NCI-H187 (cell line): ENCODE results near the gene CADPS.

Experiments
- DNase-seq, 2 experiments: peaks; one replicate each; lab custom pipeline; 2025; lab: John Stamatoyannopoulos, UW

The CADPS gene

DNA sequence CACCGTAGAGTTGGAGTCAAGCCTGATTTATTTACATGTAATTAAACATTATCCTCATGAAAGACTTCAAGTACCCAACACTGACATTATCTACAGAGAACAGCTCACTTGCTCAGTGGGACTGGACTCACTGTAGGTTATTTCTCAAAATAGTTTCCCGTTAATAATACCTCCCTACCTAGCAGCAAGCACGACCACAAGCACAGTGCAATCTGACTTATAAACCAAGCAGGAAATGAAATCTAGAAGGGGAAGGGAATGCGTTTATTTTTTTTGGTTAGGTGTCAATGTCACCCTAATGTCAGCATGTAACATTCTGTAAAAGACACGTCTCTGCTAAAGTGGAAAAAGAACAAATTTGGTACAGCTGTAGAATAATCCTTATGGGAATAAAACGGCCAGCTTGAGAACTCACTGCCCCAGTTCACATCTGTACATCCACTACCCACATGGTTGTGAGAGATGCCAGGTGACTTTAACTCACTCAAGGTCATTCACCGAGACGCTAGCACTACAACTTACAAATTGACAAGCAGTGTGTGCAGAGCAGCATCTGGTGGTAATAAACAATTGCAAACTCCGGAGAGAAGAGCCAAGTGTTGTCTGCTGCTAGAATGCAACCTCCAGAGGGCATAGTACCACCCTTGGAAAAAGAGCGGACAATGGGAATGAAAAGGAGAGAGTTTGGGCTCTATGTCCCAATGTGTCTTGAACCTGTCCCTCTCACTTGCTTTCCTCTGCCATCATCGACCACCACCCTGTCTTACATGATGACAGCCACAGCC lies 242.5 kb downstream of the CADPS start:
- DNase-seq: no peak

DNA sequence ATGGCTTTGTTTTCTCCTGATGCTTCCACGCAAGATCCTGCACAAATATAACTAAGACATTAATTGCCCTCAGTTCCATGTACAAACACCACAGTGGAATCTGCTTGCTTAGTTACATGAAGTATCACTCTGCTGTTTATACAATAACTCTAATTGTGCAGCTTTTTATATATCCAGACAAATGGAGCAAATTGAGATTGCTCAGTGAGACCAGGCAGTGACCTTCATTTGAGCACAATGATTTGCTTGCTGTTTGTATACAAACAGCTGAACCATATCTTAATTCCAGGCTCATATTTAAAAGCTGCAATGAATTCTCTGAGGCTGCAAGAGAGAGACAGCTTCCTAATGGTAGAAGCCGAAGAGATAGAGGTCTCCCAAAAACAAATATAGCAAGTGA lies 243.7 kb downstream of the CADPS start:
- no peak for DNase-seq

DNA sequence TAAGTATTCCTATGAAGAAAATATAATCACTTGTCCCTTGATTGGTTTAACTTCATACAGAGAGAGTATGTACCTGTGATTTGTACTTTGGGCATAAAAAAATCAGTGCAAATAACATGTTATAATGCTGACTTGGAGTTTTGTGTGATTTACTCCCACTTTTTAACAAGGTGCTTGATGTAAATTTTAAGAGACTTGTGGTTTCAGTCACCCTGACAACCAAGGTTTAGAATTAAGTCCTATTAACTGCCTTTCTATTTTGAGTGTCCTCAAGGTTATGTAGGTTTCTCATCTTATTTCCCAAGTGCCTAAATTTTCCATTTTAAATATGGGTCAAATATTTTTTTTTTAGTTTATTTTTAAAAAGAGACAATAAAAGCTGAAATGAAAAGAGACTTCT lies 244.6 kb downstream of the CADPS start:
- DNase-seq: no peak

DNA sequence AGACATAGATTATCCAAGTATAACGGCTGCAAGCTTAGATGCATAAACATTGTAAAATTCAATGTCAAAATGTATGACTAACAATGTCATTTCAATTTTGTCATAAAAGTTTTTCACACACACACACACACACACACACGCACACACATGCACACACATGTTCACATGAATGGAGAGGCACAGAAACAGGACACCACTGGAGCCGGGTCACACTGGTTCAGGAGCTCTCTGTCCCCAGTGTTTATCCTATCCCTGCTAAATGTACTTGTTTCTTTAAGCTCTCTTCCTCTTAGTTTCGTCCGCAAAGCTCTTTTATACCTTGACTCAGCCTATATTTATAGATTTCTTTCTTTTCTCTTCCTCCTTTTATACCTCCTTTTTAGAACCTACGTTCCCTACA lies 249.9 kb downstream of the CADPS start:
- DNase-seq: no peak

DNA sequence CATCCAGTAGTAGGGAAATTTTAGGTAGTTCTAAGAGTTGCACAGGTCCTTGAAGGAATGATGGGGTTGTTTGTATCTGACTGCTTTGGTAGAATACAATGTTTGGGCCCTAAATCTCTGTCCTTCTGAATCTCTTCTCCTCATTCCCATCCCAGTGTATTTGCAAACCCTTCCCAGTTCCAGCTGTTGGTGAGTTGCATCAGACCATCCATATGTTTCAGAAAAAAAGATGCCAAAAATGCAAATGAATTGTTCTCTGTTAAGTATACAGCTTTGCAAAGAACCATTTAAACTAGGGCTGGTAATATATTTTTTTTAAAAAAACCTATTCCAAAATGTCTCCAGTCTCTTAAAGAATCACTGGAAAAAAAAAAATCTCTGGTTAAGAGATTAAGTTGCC lies 251.0 kb downstream of the CADPS start:
- DNase-seq: no peak

DNA sequence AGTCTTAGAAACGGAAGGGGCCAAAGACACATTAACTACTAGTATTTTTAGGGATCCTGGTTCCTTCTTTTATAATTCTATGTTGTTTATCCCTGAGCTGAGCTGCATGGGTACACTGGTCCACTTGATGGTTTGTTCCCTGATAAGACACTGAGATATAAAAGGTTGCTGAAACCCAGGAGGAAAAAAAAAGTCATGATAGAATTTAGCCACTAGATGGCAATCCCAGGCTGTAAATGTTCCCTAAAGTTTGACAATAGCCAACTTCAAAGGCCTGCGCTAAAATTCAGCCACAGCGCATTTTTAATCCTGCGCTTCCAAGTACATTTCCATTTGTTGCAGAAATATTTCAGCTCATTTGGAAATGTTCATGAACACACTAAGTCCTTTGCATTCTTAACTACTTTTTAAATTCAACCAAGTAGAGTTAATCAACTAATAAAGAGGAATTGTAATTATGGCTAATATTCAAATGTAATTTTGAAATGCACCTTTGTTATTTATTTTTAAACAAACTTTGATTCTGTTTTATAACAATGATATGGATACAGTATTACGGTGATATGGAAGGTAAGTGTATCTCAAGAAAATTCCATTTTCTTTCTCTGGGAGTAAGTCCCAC lies 252.6 kb downstream of the CADPS start:
- peak in 1 of 2 experiments; percentile 10 for DNase-seq

DNA sequence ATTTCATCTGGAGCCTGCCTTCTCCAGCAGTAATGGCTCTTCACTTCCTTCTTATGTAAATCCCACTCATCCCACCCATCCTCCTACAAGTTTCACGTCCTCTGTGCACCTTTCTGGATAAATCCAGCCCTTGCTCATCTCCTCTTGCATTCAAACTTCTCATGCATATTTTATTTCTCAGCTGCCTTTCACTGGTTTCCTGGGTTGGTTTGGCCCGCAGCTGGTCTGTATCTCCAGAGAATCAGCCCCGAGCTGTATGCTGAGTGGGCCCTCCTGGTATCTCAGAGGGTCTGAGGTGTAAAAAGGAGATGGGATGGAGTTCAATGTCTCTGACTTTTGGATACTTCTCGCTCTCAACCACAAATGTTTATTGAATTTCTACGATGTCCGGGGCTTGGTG lies 253.3 kb downstream of the CADPS start:
- DNase-seq: no peak

DNA sequence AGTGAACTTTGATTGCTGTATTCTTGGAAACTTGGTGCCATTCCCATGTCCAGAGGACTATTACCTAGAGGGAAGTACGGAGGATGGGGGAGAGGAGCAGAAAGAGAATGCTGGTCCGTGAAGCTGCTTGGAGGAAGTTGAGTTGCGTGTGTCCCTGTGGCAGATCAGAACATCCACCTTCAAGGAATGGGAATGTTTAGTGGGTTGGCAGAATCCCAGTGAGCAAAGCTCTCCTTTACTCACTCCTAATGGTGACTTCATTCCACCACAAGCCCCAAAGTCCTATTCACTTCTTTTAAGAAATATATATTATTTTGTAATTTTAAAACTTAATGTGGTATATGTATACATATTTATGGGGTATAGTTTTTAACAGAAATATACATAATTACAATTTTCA lies 254.0 kb downstream of the CADPS start:
- no peak for DNase-seq

DNA sequence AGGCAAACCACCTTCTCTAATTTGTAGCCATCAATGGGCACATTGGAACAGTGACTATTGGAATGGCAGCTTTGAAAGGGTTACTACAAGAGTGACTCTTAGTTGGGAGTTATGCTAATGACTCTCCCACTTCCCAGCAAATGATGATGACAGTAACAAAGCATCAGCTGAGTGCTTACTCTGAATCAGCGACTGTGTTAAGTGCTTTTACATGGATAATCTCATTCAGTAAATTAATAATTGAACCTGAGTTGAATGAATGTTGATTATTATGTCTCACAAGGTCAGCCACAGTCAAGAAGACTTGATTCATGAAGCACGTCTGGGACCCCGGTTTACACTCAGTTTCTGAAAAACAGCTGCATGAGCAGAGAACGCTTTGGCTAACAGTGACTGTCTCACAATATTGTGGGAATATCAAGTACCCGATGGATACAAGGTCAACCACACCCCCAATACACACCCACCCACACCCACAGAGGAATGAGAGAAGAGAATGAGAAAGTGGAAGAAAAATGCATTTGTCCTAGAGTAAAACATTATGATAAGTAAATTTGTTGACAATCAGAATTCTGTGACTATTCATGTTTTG lies 259.9 kb downstream of the CADPS start:
- DNase-seq: no peak

DNA sequence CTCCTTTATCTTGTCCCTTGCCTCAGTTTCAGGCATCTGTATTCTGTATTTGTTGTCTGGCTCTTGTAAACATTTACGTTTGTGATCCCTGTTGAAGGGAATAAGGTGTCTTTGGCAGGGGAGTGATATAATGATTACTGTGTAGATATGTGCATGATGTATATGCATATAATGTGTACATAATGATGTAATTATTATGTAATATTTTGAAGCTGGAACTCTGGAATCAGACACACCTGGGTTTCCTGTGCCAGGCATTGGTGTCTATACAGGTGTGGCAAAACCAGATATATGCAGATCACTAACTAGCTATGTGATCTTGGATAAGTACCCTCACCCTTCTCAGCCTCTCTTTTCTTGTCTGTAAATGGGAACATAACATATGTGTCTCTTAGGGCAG lies 260.7 kb downstream of the CADPS start:
- no peak for DNase-seq

DNA sequence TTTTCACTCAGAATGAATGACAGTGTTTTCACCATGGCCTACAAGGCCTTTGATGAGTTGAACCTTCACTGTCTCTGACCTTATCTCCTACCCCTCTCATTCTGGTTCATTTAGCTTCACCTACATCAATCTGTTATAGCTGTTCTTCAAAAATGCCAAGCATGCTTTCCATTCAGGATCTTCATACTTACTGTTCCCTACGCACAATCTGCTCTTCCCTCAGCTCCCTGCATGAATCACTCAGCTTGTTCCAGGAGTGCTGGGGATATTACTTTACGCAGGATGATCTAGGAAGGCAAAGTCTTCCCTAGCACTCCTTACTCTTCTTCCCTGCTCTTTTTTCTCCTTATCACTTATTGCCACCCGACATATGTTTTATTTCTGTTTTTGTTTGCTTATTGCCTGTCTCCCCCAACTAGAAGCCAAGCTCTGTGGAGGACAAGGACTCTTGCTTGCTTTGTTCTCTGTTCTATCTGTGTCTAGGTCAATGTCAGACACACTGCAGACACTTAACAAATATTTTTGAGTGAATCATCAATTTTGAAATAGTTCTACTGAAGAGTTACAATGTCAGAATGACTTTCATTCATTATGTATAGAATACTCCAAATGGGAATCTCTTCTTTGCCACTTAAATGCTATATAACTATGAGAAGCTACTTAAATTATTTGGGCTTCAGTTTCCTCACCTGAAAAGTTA lies 263.5 kb downstream of the CADPS start:
- DNase-seq: no peak

DNA sequence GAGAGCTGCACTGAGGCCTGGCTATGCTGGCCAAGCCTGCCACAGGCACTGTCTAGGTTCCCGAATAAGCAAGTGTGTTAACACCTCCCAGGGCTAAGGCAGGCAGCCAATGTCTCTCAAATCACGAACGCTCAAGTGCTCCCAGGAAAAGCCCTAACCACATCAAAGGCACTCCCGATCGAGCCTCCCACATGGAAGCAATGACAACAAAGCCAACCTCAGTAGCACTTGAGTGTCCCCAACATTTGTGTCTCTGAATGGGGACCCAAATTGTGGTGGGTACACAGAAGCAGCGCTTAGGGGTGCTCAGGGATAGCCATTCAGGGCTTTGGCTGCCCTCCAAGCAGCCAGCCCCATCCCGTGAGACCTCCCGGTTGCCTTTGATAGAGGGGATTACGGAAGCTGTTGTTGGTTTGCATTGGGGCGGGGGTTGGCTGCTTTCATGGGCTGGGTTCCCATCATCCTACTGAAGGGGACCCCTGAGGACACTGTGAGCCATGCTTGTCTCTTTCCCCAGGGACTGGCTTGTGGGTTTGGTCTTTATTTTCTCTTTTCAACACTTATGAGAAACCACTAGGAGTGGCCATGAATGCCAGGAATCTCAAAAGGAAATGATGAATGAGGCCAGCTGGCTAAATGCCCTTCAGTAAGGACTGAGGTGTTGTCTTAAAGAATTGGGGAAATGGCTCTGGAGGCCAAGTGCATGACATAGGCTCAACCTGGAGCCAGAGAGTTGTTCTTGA lies 267.8 kb downstream of the CADPS start:
- DNase-seq: peak in 1 of 2 experiments; percentile 5

DNA sequence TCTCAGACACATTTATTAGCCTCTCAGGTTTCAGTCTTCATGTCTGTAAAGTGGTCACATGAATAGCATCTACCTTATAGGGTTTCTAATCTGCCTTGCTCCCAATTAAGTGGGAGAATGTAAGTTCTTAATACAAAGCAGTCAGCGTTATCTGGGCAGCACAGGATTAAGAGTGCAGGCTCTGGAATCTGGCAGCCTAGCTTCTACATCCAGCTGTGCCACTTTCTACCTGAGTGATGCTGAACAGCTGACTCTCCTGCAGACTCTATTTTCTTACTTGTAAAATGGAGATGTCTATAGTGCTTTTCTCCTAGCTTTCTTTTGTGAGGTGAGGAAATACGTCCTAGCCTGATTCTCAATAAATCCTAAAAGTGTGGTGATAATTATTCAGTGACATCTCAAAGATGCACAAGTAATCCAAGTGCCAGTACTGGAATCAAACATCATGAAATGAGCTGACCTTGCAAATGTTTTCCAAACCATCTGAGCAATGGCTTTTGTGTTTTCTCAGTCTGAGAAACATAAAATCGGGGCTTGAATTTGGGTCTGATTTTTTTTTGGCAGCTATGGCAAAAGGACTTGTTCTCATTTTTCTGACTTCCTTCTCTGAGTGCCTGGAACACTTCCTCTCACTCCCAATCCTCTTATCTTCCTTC lies 269.7 kb downstream of the CADPS start:
- DNase-seq: no peak

DNA sequence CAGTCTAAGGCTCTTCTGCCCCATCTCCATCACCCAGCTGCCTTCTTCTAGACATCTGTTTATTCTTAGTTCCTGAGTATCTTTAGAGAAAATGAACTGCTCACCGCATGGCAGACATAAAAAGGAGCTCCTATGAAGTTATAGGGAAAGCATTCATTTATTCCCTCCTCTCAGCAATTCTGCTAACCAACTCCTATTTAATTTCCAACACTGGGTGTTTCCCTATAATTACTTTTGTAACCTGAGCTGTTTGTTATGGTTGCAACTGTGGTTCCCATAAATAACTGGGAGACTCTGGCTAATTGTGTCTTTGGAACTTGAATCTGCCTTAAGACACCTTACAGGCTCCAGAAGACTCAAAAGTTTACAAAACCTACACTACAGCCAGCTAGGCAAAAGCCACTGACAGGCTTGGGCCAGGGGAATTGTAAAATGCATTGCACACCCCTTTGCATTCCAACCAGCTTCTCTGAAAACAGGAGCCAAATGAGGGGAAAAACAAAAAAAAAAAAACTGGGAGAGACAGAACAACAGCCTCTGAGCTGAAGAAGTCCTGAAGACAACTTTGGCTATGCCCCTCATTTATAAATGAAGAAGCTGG lies 270.4 kb downstream of the CADPS start:
- DNase-seq: no peak

DNA sequence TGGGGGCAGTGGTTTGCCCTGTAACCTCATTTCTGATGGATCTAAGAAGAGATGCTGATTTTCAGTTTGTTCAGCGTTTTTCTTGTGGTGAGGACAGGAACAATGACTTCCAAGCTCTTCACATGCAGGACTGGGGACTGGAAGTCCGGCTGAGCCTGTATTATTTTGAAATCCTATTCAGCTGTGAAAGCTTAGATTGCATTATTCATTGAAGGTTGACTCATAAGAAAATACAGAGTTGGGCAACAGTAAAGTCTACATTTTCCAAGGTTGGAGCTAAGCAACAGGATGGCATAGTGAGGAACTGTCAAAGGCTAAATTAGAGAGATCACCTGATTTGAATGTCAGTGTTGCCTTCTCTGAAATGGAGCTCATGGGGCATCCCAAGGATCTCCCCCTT lies 270.9 kb downstream of the CADPS start:
- DNase-seq: no peak

DNA sequence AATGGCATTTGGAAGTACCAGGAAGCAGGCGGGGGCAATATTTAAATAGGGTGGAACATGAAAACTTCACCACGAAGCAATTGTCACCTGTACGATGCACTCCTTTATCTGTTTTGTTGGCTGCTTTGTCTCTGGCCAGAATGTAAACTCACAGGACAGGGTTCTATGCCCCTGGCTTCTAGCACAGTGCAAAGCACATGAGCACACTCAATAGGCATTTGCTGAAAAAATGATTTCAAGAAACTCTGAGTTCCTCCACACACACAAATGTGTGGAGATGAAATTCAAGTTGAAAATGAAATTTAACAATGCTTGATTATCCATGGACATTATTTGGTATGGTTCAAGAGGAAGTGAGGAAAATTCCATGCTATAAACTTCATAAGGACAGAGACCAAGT lies 272.2 kb downstream of the CADPS start:
- no peak for DNase-seq

DNA sequence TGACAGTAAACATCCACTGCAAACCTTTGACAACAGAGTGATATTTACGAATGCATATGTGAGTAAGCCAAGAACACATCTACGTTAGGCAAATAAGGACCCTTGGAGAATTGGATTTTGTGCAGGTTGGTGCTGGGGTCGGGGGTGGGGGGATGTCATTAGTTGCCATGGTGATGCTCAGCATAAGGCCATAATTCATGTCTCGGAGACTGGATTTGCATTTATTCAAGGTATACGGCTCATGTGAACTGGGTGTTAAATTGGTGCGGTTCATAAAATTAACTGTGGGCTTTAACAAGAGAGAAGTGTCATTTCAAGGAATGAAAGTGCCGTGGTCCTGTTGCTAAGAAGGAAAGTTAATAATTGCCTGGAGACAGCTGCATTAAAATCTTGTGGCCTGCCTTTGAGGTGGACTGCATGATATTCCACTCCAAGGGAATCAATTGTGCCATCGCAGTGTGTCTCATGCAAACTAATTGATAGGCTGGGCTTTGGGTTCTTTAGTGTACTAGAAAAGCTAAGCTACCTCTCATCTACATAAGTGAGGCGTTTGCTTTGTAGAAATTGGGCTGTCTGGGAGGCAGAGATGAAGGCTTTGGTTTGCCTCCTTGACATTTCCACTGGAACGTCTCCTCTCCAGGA lies 273.0 kb downstream of the CADPS start:
- DNase-seq: no peak

DNA sequence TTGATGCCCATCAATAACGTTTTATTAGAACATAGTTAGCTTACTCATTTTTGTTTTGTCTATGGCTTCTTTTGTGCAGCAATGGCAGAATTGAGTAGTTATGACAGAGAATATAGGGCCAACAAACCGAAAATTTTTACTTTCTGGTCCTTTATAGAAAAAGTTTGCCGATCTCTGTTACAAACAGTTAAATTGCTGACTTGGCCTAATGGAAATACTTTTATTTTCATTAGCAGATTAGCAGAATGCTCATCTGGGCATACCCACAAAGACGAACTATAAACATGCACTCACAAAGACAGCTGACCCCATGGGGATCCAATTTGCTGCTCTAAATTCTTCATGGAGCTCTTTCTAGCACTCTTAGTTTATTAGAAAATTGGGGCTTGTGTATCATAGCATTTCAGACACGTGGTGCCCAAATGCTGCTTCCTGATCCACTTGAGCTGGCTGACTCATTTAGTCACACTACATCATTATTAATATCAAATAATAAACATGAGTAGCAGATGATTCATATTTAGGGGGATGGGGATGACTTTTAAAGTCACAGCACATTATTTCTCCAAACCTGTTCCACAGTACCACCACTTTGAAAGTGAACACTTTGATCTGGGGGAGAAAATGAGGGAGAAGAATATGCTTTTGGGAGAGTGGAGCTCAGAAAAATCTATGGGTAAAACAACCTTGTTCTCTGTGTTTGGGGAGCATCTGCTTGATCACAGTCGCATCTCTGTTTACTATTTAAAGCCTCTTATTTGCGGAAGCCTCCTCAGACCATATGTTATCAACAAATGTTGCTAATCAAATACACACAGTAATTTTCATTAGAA lies 273.8 kb downstream of the CADPS start:
- DNase-seq: no peak

DNA sequence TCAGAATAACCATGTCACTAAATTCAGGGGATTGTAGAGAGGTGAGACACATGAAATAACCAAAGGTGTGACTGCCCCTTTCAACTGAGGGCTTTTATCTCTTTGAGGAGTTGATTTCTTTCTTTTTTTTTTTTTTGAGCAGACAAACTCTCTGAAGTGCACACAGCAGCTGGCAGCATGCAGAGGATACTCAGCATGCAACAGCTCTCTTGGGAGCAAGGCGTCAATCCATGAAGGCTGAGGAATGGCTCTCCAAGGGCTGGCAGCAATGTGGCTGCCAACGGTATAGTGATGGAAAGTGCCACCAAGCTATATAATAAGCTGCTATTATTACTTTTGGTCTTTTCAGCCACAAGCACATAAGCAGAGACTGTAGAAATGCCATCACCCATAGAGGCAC lies 275.2 kb downstream of the CADPS start:
- no peak for DNase-seq

DNA sequence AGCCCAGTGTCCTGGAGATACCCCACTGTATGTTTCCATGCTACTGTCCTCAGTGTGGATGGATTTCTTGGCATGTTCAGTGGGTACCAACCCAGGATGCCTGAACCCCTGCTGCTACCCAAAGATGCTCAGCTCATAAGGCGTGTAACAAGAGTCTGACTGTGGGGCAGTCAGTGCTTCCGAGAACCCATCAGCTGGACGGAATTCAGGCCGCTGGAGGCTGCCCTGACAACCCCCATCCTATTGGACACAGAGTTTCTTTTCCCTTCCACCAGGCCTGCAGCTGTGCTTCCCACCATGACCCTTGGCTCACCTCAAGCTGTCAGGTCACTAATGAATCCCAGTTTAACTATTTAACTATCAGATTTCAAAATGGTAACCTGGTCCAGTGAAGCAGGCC lies 277.7 kb downstream of the CADPS start:
- DNase-seq: no peak
